HepG2 (cell line): ENCODE data around the gene AQP7. TPM values are rescaled to one million over a fixed set of nuclear protein-coding genes. Genes with fewer than 3 reads are reported as not detected.

Source experiments
- CCDC6 ChIP-seq: sonication (generic); formaldehyde crosslinking; IDR thresholded peaks from 2 replicates; pipeline ENCODE4 v1.8.1; 2022; ENCODE audit warnings: mild to moderate bottlenecking, missing genetic modification reagents, moderate library complexity
- DMAP1 ChIP-seq: IDR thresholded peaks from 2 replicates; pipeline ENCODE4 v1.6.1; 2016
- KDM1A ChIP-seq: IDR thresholded peaks from 2 replicates; pipeline ENCODE4 v1.6.1; 2016; ENCODE audit warnings: missing compliant biosample characterization
- KMT2A ChIP-seq: sonication (generic); formaldehyde crosslinking; IDR thresholded peaks from 2 replicates; pipeline ENCODE4 v1.4.0; 2020; ENCODE audit warnings: missing genetic modification reagents
- MEIS1 ChIP-seq: sonication (generic); formaldehyde crosslinking; IDR thresholded peaks from 2 replicates; pipeline ENCODE4 v1.9.0; 2021; ENCODE audit warnings: mild to moderate bottlenecking, missing genetic modification reagents, moderate library complexity, borderline replicate concordance
- NFE2L1 ChIP-seq: sonication (generic); formaldehyde crosslinking; IDR thresholded peaks from 2 replicates; pipeline ENCODE4 v1.4.0; 2020; ENCODE audit warnings: missing genetic modification reagents, mild to moderate bottlenecking, borderline replicate concordance
- PPARG ChIP-seq: conservative IDR thresholded peaks from 2 replicates; pipeline ENCODE4 v1.6.1; 2016; ENCODE audit warnings: missing biosample characterization, missing genetic modification reagents
- SMAD9 ChIP-seq: sonication (generic); formaldehyde crosslinking; IDR thresholded peaks from 2 replicates; pipeline ENCODE4 v1.5.1; 2020; ENCODE audit warnings: mild to moderate bottlenecking, missing genetic modification reagents
- SMARCC2 ChIP-seq: fragments of 450-650 bp; IDR thresholded peaks from 2 replicates; pipeline ENCODE4 v1.6.1; 2017; ENCODE audit warnings: antibody characterized with exemption, mild to moderate bottlenecking
- SRSF9 ChIP-seq: fragments of 200-400 bp; formaldehyde crosslinking; IDR thresholded peaks from 2 replicates; pipeline ENCODE4 v1.6.1; 2018; ENCODE audit warnings: borderline replicate concordance, mild to moderate bottlenecking, low read depth, low read length; ENCODE audit not compliant: insufficient read depth, poor library complexity, severe bottlenecking
- ZBTB21 ChIP-seq: sonication (generic); formaldehyde crosslinking; IDR thresholded peaks from 2 replicates; pipeline ENCODE4 v1.4.0; 2020; ENCODE audit warnings: missing genetic modification reagents
- ZNF230 ChIP-seq: sonication (generic); formaldehyde crosslinking; IDR thresholded peaks from 2 replicates; pipeline ENCODE4 v1.4.0; 2020; ENCODE audit warnings: mild to moderate bottlenecking, missing genetic modification reagents
- ZNF441 ChIP-seq: sonication (generic); formaldehyde crosslinking; IDR thresholded peaks from 2 replicates; pipeline ENCODE4 v1.7.0; 2021; ENCODE audit warnings: missing genetic modification reagents, borderline replicate concordance
- ZNF614 ChIP-seq: IDR thresholded peaks from 2 replicates; pipeline ENCODE4 v1.6.1; 2018; ENCODE audit warnings: missing biosample characterization, missing genetic modification reagents, inconsistent platforms, borderline replicate concordance
- ZNF652 ChIP-seq: IDR thresholded peaks from 2 replicates; pipeline ENCODE4 v1.6.1; 2016; ENCODE audit warnings: low read depth, borderline replicate concordance
- ZNF747 ChIP-seq: sonication (generic); formaldehyde crosslinking; IDR thresholded peaks from 2 replicates; pipeline ENCODE4 v1.8.1; 2023; ENCODE audit warnings: missing genetic modification reagents, mild to moderate bottlenecking, borderline replicate concordance
- ZNF766 ChIP-seq: sonication (generic); formaldehyde crosslinking; IDR thresholded peaks from 2 replicates; pipeline ENCODE4 v1.5.0; 2020; ENCODE audit warnings: missing genetic modification reagents, borderline replicate concordance
- polyA plus RNA-seq, 8 experiments: library from polyadenylated mRNA; depleted of rRNA in 3 of 8; stranded (reverse) in 7 of 8; unstranded in 1 of 8; fragments of >200 nt; fragmentation: Illumina TruSeq in 4 of 8; extraction: Trizol in 4 of 8; gene quantifications; 2 replicates each; pipeline versions ENCODE4 v1.2.1 to v1.2.3, GENCODE V29; 2011 to 2016; ENCODE audit warnings: low read depth in 4 of 8, missing spikeins in 1 of 8, mixed read lengths in 1 of 8; ENCODE audit not compliant: insufficient read depth in 1 of 8
- total RNA-seq, 5 experiments: library from RNA; depleted of rRNA; stranded (reverse); fragments of >200 nt; fragmentation: Illumina TruSeq; extraction: Trizol; gene quantifications; 2 replicates each; pipeline ENCODE4 v1.2.3, GENCODE V29; 2016; ENCODE audit warnings: low read depth in 1 of 5
- TF ChIP-seq, protein P1 (sequence below): IDR thresholded peaks from 2 replicates; pipeline ENCODE4 v1.6.1; 2016; ENCODE audit warnings: missing compliant biosample characterization, missing genetic modification reagents, borderline replicate concordance
- TF ChIP-seq, protein P2 (sequence below): sonication (generic); formaldehyde crosslinking; IDR thresholded peaks from 2 replicates; pipeline ENCODE4 v1.4.0; 2020; ENCODE audit warnings: missing genetic modification reagents, borderline replicate concordance
- TF ChIP-seq, protein P3 (sequence below): sonication (generic); formaldehyde crosslinking; IDR thresholded peaks from 2 replicates; pipeline ENCODE4 v1.4.0; 2020; ENCODE audit warnings: missing genetic modification reagents, borderline replicate concordance
- TF ChIP-seq, protein P4 (sequence below): IDR thresholded peaks from 2 replicates; pipeline ENCODE4 v1.6.1; 2018; ENCODE audit warnings: missing genetic modification reagents, mild to moderate bottlenecking, missing compliant biosample characterization

AQP7 gene
- total and polyA plus RNA-seq, 2 of the 13 experiments (the other 11 are each of a cell fraction or from before 2014, with no cell fraction given): 1.9 to 2.1 TPM

DNA sequence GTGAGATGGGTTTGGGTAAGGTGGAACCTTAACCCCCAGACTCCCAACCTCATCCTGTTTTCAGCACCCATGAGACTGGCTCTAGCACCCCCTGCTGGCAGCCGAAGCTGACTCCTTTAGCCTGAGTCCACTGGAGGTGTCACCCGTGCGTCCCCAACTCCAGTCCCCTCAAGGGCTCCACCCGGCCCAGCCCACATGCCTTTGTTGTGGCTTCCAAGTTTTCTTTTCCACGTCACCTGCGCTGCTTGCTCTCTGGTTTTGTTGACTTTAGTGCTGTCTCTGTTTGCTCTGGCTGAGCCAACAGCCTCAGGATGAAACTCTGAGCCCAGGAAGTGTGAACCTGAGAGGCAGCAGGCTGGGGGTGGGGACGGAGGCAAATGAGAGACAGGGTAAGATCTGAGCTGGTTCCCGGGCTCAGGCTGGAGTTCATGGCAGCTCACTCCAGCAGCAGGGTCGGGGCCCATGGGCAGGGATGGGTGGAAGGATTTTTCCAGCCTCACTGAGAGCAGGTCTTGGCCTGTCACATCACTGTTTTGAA, 13.2 kb upstream of the AQP7 start (continued):
- TF ChIP-seq, protein P1, sequence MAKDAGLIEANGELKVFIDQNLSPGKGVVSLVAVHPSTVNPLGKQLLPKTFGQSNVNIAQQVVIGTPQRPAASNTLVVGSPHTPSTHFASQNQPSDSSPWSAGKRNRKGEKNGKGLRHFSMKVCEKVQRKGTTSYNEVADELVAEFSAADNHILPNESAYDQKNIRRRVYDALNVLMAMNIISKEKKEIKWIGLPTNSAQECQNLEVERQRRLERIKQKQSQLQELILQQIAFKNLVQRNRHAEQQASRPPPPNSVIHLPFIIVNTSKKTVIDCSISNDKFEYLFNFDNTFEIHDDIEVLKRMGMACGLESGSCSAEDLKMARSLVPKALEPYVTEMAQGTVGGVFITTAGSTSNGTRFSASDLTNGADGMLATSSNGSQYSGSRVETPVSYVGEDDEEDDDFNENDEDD (CRISPR knock-in tag): peak; percentile 53; the same call in 1 of the 2 replicates
- 0 out of 2 replicates have a peak, but pooled peaks have one; percentile 71 for TF ChIP-seq SMAD9 (CRISPR knock-in tag)
- TF ChIP-seq SRSF9: no peak
- no peak; the same call in 1 of the 2 replicates for TF ChIP-seq ZNF230 (CRISPR knock-in tag)
- no peak for TF ChIP-seq SMARCC2
- TF ChIP-seq, protein P2, sequence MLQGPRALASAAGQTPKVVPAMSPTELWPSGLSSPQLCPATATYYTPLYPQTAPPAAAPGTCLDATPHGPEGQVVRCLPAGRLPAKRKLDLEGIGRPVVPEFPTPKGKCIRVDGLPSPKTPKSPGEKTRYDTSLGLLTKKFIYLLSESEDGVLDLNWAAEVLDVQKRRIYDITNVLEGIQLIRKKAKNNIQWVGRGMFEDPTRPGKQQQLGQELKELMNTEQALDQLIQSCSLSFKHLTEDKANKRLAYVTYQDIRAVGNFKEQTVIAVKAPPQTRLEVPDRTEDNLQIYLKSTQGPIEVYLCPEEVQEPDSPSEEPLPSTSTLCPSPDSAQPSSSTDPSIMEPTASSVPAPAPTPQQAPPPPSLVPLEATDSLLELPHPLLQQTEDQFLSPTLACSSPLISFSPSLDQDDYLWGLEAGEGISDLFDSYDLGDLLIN (CRISPR knock-in tag): 0 out of 2 replicates have a peak, but pooled peaks have one; percentile 59
- TF ChIP-seq NFE2L1 (CRISPR knock-in tag): no peak
- peak; percentile 86 for TF ChIP-seq KDM1A (CRISPR knock-in tag)
- peak; percentile 99 for TF ChIP-seq MEIS1 (CRISPR knock-in tag)
- TF ChIP-seq ZNF652 (CRISPR knock-in tag): peak; percentile 63
- TF ChIP-seq DMAP1 (CRISPR knock-in tag): peak; percentile 79; the same call in 1 of the 2 replicates
- TF ChIP-seq ZNF766 (CRISPR knock-in tag): peak; percentile 92
- peak; percentile 78 for TF ChIP-seq ZBTB21
- peak; percentile 44; the same call in 1 of the 2 replicates for TF ChIP-seq KMT2A (CRISPR knock-in tag)
- peak; percentile 94 for TF ChIP-seq ZNF614
- TF ChIP-seq PPARG (CRISPR knock-in tag): peak; percentile 89
- TF ChIP-seq, protein P3, sequence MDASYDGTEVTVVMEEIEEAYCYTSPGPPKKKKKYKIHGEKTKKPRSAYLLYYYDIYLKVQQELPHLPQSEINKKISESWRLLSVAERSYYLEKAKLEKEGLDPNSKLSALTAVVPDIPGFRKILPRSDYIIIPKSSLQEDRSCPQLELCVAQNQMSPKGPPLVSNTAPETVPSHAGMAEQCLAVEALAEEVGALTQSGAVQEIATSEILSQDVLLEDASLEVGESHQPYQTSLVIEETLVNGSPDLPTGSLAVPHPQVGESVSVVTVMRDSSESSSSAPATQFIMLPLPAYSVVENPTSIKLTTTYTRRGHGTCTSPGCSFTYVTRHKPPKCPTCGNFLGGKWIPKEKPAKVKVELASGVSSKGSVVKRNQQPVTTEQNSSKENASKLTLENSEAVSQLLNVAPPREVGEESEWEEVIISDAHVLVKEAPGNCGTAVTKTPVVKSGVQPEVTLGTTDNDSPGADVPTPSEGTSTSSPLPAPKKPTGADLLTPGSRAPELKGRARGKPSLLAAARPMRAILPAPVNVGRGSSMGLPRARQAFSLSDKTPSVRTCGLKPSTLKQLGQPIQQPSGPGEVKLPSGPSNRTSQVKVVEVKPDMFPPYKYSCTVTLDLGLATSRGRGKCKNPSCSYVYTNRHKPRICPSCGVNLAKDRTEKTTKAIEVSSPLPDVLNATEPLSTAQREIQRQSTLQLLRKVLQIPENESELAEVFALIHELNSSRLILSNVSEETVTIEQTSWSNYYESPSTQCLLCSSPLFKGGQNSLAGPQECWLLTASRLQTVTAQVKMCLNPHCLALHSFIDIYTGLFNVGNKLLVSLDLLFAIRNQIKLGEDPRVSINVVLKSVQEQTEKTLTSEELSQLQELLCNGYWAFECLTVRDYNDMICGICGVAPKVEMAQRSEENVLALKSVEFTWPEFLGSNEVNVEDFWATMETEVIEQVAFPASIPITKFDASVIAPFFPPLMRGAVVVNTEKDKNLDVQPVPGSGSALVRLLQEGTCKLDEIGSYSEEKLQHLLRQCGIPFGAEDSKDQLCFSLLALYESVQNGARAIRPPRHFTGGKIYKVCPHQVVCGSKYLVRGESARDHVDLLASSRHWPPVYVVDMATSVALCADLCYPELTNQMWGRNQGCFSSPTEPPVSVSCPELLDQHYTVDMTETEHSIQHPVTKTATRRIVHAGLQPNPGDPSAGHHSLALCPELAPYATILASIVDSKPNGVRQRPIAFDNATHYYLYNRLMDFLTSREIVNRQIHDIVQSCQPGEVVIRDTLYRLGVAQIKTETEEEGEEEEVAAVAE: peak; percentile 90
- peak; percentile 94 for TF ChIP-seq ZNF441 (CRISPR knock-in tag)
- peak; percentile 95; the same call in 1 of the 2 replicates for TF ChIP-seq ZNF747 (CRISPR knock-in tag)
- TF ChIP-seq, protein P4, sequence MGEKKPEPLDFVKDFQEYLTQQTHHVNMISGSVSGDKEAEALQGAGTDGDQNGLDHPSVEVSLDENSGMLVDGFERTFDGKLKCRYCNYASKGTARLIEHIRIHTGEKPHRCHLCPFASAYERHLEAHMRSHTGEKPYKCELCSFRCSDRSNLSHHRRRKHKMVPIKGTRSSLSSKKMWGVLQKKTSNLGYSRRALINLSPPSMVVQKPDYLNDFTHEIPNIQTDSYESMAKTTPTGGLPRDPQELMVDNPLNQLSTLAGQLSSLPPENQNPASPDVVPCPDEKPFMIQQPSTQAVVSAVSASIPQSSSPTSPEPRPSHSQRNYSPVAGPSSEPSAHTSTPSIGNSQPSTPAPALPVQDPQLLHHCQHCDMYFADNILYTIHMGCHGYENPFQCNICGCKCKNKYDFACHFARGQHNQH: peak; percentile 98
- TF ChIP-seq CCDC6: peak; percentile 98
